MV-4-11 (cell line): Measurements from ENCODE around the gene SMG6.
A peak's percentile ranks its signal among the peaks of the same experiment; 100 is the strongest.

Experiments used
- DNase-seq: peaks from one replicate; lab custom pipeline; 2025; lab: John Stamatoyannopoulos, UW

SMG6 gene

GRCh38 chr17:2076087-2076984 is 227.2 kb downstream of the SMG6 start:
- no peak for DNase-seq

- no peak for DNase-seq
Measured at GRCh38 chr17:2075336-2076086, 228.1 kb downstream of the SMG6 start.

- DNase-seq = no peak
Measured at GRCh38 chr17:2074919-2075318, 228.7 kb downstream of the SMG6 start.

GRCh38 chr17:2071455-2072281 is 231.9 kb downstream of the SMG6 start:
- peak; percentile 52 for DNase-seq

GRCh38 chr17:2071024-2071385 is 232.6 kb downstream of the SMG6 start:
- DNase-seq = no peak

- DNase-seq = peak; percentile 73
Measured at GRCh38 chr17:2070241-2071023, 233.2 kb downstream of the SMG6 start.

GRCh38 chr17:2068519-2069051 is 235.0 kb downstream of the SMG6 start:
- DNase-seq = no peak

- DNase-seq = no peak
Measured at GRCh38 chr17:2068031-2068518, 235.5 kb downstream of the SMG6 start.

GRCh38 chr17:2067608-2068024 is 236.0 kb downstream of the SMG6 start:
- no peak for DNase-seq

- DNase-seq = no peak
Measured at GRCh38 chr17:2067048-2067561, 236.5 kb downstream of the SMG6 start.

- DNase-seq = no peak
Measured at GRCh38 chr17:2065949-2066400, 237.6 kb downstream of the SMG6 start.

- peak; percentile 42 for DNase-seq
Measured at GRCh38 chr17:2064980-2065785, 238.4 kb downstream of the SMG6 start.

GRCh38 chr17:2064520-2064971 is 239.0 kb downstream of the SMG6 start:
- no peak for DNase-seq

GRCh38 chr17:2064147-2064489 is 239.5 kb downstream of the SMG6 start:
- no peak for DNase-seq

GRCh38 chr17:2063261-2064146 is 240.1 kb downstream of the SMG6 start:
- DNase-seq = no peak

- DNase-seq = no peak
Measured at GRCh38 chr17:2062571-2063183, 240.9 kb downstream of the SMG6 start.

- DNase-seq = no peak
Measured at GRCh38 chr17:2061441-2061958, 242.1 kb downstream of the SMG6 start.
